ENCODE results near the gene ADAMTSL1.

- TF ChIP-seq, protein P1, sequence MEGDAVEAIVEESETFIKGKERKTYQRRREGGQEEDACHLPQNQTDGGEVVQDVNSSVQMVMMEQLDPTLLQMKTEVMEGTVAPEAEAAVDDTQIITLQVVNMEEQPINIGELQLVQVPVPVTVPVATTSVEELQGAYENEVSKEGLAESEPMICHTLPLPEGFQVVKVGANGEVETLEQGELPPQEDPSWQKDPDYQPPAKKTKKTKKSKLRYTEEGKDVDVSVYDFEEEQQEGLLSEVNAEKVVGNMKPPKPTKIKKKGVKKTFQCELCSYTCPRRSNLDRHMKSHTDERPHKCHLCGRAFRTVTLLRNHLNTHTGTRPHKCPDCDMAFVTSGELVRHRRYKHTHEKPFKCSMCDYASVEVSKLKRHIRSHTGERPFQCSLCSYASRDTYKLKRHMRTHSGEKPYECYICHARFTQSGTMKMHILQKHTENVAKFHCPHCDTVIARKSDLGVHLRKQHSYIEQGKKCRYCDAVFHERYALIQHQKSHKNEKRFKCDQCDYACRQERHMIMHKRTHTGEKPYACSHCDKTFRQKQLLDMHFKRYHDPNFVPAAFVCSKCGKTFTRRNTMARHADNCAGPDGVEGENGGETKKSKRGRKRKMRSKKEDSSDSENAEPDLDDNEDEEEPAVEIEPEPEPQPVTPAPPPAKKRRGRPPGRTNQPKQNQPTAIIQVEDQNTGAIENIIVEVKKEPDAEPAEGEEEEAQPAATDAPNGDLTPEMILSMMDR (IDR thresholded peaks at IDR 0.05), result no peak
- no peak for TF ChIP-seq TCF7 (CRISPR knock-in tag; IDR thresholded peaks at IDR 0.05; ENCODE audit: low read depth)
- no peak for TF ChIP-seq ELF4 (CRISPR knock-in tag; IDR thresholded peaks at IDR 0.05; ENCODE audit: low read depth)
- TF ChIP-seq MAX (CRISPR knock-in tag; IDR thresholded peaks at IDR 0.05), result no peak
- TF ChIP-seq, protein P2, sequence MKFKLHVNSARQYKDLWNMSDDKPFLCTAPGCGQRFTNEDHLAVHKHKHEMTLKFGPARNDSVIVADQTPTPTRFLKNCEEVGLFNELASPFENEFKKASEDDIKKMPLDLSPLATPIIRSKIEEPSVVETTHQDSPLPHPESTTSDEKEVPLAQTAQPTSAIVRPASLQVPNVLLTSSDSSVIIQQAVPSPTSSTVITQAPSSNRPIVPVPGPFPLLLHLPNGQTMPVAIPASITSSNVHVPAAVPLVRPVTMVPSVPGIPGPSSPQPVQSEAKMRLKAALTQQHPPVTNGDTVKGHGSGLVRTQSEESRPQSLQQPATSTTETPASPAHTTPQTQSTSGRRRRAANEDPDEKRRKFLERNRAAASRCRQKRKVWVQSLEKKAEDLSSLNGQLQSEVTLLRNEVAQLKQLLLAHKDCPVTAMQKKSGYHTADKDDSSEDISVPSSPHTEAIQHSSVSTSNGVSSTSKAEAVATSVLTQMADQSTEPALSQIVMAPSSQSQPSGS (CRISPR knock-in tag; IDR thresholded peaks at IDR 0.05; ENCODE audit: borderline replicate concordance, low read depth), result no peak
These were observed 230.0 kb downstream of the ADAMTSL1 start for GRCh38 chr9:18703901-18704379.
